GM23338 (cell line): ENCODE data around the gene ARHGAP32.

ENCODE experiments used
- CREB1 ChIP-seq: fragments of 250-450 bp; sonication (Bioruptor Pico); IDR thresholded peaks from 2 replicates; pipeline ENCODE4 v1.5.0; 2020; ENCODE audit warnings: low read depth, mild to moderate bottlenecking, moderate library complexity
- CTCF ChIP-seq, 2 experiments: fragments of 200-600 bp in 1 of 2; sonication (generic) in 1 of 2; conservative IDR thresholded peaks; 2 replicates each; pipeline versions ENCODE4 v1.5.1 to v1.6.1; 2016 to 2017; ENCODE audit warnings: antibody characterized with exemption in 2 of 2, low read depth in 2 of 2, mild to moderate bottlenecking in 2 of 2, moderate library complexity in 1 of 2
- EZH2 ChIP-seq: fragments of 200-600 bp; sonication (generic); IDR thresholded peaks from one replicate; pipeline ENCODE4 v1.8.0; 2017; ENCODE audit warnings: antibody characterized with exemption, mild to moderate bottlenecking, low read depth; ENCODE audit not compliant: unreplicated experiment
- EZH2phosphoT487 ChIP-seq: fragments of 200-600 bp; sonication (generic); IDR thresholded peaks from one replicate; pipeline ENCODE4 v1.8.1; 2018; ENCODE audit warnings: antibody characterized with exemption; ENCODE audit not compliant: unreplicated experiment
- REST ChIP-seq: IDR thresholded peaks from one replicate; pipeline ENCODE4 v1.6.1; 2018; ENCODE audit warnings: antibody characterized with exemption; ENCODE audit not compliant: unreplicated experiment
- ZNF331 ChIP-seq: fragments of 250-450 bp; sonication (Bioruptor Pico); IDR thresholded peaks from 2 replicates; pipeline ENCODE4 v1.5.0; 2020; ENCODE audit warnings: low read depth, mild to moderate bottlenecking, moderate library complexity

- TF ChIP-seq CTCF (conservative IDR thresholded peaks at IDR 0.05; ENCODE audit: low read depth in 2 of 2), result no peak
- no peak for TF ChIP-seq EZH2
- TF ChIP-seq REST, result no peak
- TF ChIP-seq EZH2phosphoT487, result no peak
- TF ChIP-seq ZNF331 (CRISPR knock-in tag), result no peak
- TF ChIP-seq CREB1 (CRISPR knock-in tag), result no peak
These were observed 32.4 kb upstream of the ARHGAP32 start for GRCh38 chr11:129224538-129224937.
